ENCODE results near the gene S1PR5.

Gene S1PR5

DNA sequence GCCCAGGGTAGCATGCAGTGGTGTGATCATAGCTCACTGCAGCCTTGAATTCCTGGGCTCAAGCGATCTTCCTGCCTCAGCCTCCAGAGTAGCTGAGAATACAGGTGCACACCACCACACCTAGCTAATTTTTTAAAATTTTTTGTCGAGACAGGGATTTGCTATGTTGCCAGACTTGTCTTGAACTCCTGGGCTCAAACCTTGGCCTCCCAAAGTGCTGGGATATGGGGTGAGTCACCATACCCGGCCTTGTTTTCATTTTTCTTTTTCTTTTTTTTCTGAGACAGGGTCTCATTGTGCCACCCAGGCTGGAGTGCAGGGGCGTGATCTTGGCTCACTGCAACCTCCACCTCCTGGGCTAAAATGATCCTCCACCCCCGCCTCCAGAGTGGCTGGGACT lies 52.8 kb downstream of the S1PR5 start:
- DNase-seq: no peak

Data from NCI-H1436 (cell line).